ENCODE results near the gene SNORC. TPM values are rescaled to one million over a fixed set of nuclear protein-coding genes. Genes with fewer than 3 reads are reported as not detected.
"Not testable (repeated sequence)": the region's sequence is repeated elsewhere in the genome, so short reads cannot be mapped to it uniquely, and the experiment has no call there.

SNORC gene
- total RNA-seq, 2 experiments from 2014 or later = 0.13 to 1.4 TPM

GRCh38 chr2:232901736-232902578, 31.9 kb downstream of the SNORC start:
- Histone ChIP-seq H3K79me2 (ENCODE audit: insufficient read depth, low read depth, low read length) (no peaks in the 10 kb centered on the region), H3K36me3 (ENCODE audit: insufficient read depth, low read length) (no peaks in the 10 kb centered on the region), H3K4me2 (ENCODE audit: low read length) (no peak overlapping the region), H3K4me1 (ENCODE audit: insufficient read depth, low read length, poor library complexity, severe bottlenecking) (no peaks in the 10 kb centered on the region), H3K4me3 (ENCODE audit: low read depth, low read length, poor library complexity, severe bottlenecking) (no peak overlapping the region), H3K27ac (ENCODE audit: low read depth, low read length, poor library complexity, severe bottlenecking) (no peak overlapping the region), H4K20me1 (ENCODE audit: insufficient read depth, low read length) (no peaks in the 10 kb centered on the region), H2AFZ (ENCODE audit: low read length) (no peak overlapping the region), H3K9me2 (ENCODE audit: insufficient read depth, low read length) (no peaks in the 10 kb centered on the region), H3K9me3 (ENCODE audit: low read length) (no peaks in the 10 kb centered on the region)
- intact Hi-C loops (cut with micrococcal nuclease; ENCODE audit: unreplicated experiment) = no loop called here
- ChIA-PET POLR2A (interaction anchor here (0.5 kb wide), 1 partner anchor 227 kb away, joined by 4 read pairs; no protein-coding TSS in a partner anchor), CTCF (ENCODE audit: unreplicated experiment) (no interaction called here)
- no peak for DNase-seq (ENCODE audit: low spot score)
- no peak for TF ChIP-seq CTCF (conservative IDR thresholded peaks at IDR 0.05; ENCODE audit: low read length)
- no peak for TF ChIP-seq EZH2phosphoT487 (IDR thresholded peaks at IDR 0.05; ENCODE audit: borderline replicate concordance, low read depth, low read length)
- BruUV-seq (replicated peaks) = no TSS peak

DNA sequence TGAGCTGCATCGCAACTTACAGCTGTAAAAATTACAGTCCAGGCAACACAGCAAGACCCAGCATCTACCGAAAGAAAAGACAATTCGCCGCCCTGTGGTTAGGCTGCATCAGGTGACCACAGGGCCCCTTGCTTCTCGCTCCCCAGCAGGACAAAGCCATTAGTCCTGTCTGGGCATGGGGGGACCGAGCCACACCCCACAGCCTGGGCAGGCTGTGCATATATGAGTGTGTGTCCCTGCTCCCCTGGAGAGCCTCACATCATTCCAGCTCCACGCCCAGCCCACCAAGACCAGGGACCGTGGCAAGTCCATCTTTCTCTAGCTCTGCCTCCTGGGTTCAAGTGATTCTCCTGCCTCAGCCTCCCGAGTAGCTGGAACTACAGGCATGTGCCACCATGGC, 33.9 kb downstream of the SNORC start:
- BruUV-seq (replicated peaks) = no TSS peak
- Histone ChIP-seq H3K79me2 (ENCODE audit: insufficient read depth, low read depth, low read length) (no peaks in the 10 kb centered on the region), H4K20me1 (ENCODE audit: insufficient read depth, low read length) (no peaks in the 10 kb centered on the region), H2AFZ (ENCODE audit: low read length) (no peak overlapping the region), H3K27ac (ENCODE audit: low read depth, low read length, poor library complexity, severe bottlenecking) (no peak overlapping the region), H3K9me3 (ENCODE audit: low read length) (no peaks in the 10 kb centered on the region), H3K4me2 (ENCODE audit: low read length) (no peak overlapping the region), H3K36me3 (ENCODE audit: insufficient read depth, low read length) (no peaks in the 10 kb centered on the region), H3K4me1 (ENCODE audit: insufficient read depth, low read length, poor library complexity, severe bottlenecking) (no peaks in the 10 kb centered on the region), H3K4me3 (ENCODE audit: low read depth, low read length, poor library complexity, severe bottlenecking) (no peak overlapping the region), H3K9me2 (ENCODE audit: insufficient read depth, low read length) (no peaks in the 10 kb centered on the region)
- CTCF ChIA-PET (ENCODE audit: unreplicated experiment) = no interaction called here
- no peak for TF ChIP-seq EZH2phosphoT487 (IDR thresholded peaks at IDR 0.05; ENCODE audit: borderline replicate concordance, low read depth, low read length)
- no peak for TF ChIP-seq CTCF (conservative IDR thresholded peaks at IDR 0.05; ENCODE audit: low read length)
- DNase-seq (ENCODE audit: low spot score) = no peak
- POLR2A ChIA-PET = interaction anchor here (0.6 kb wide), 1 partner anchor 166 kb away, joined by 3 read pairs; no protein-coding TSS in a partner anchor
- intact Hi-C loops (cut with micrococcal nuclease; ENCODE audit: unreplicated experiment) = no loop called here

DNA sequence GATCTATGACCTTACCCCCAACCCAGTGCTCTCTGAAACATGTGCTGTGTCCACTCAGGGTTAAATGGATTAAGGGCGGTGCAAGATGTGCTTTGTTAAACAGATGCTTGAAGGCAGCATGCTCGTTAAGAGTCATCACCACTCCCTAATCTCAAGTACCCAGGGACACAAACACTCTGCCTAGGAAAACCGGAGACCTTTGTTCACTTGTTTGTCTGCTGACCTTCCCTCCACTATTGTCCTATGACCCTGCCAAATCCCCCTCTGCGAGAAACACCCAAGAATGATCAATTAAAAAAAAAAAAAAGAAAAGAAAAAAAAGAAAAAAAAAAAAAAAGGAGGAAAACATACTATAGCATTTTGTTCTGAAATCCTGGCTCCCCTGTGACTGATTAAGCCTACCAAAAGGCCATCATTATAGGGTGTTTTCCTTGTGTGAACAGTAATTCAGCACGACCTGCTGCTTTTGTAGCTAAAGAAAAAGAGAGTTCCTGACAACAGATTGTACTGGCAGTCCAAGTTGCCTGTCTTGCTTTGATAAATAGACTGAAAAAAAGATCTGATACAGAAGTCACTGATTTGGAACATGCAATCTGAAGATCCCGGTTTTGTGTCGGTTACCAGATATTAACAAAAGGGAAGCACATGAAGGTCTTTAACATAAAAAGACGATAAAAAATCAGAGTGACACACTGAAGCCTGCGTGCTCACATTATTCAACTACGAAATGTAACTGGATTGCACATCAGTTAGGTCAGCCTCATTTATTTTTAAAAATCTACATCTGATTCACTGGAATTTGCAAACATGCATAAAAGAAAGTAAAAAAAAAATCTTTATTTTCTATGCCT, 37.0 kb downstream of the SNORC start:
- DNase-seq (ENCODE audit: low spot score); H3K4me2 ChIP-seq (ENCODE audit: low read length); intact Hi-C loops (cut with micrococcal nuclease; ENCODE audit: unreplicated experiment); H3K4me1 ChIP-seq (ENCODE audit: insufficient read depth, low read length, poor library complexity, severe bottlenecking); BruUV-seq (replicated peaks); H3K9me2 ChIP-seq (ENCODE audit: insufficient read depth, low read length); POLR2A ChIA-PET; H2AFZ ChIP-seq (ENCODE audit: low read length); H3K27ac ChIP-seq (ENCODE audit: low read depth, low read length, poor library complexity, severe bottlenecking); H3K79me2 ChIP-seq (ENCODE audit: insufficient read depth, low read depth, low read length); CTCF ChIA-PET (ENCODE audit: unreplicated experiment); H3K36me3 ChIP-seq (ENCODE audit: insufficient read depth, low read length); H4K20me1 ChIP-seq (ENCODE audit: insufficient read depth, low read length); H3K9me3 ChIP-seq (ENCODE audit: low read length); H3K4me3 ChIP-seq (ENCODE audit: low read depth, low read length, poor library complexity, severe bottlenecking): not testable (repeated sequence)

DNA sequence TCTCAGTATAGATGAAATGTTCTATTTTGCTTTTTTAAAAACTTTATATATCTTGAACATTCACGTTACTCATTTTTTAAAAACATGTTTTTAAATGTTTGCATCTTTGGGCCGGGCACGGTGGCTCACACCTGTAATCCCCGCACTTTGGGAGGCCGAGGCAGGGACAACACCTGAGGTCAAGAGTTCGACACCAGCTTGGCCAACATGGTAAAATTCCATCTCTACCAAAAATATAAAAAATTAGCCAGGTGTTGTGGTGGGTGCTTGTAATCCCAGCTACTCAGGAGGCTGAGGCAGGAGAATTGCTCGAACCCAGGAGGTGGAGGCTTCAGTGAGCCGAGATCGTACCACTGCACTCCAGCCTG, 37.6 kb downstream of the SNORC start:
- POLR2A ChIA-PET = not testable (repeated sequence)

More for the DNA sequence above, 37.6 kb downstream of the SNORC start:
- H4K20me1 ChIP-seq (ENCODE audit: insufficient read depth, low read length); H3K79me2 ChIP-seq (ENCODE audit: insufficient read depth, low read depth, low read length); intact Hi-C loops (cut with micrococcal nuclease; ENCODE audit: unreplicated experiment); CTCF ChIA-PET (ENCODE audit: unreplicated experiment); H3K27ac ChIP-seq (ENCODE audit: low read depth, low read length, poor library complexity, severe bottlenecking); H3K4me2 ChIP-seq (ENCODE audit: low read length); H2AFZ ChIP-seq (ENCODE audit: low read length); H3K9me2 ChIP-seq (ENCODE audit: insufficient read depth, low read length); H3K4me3 ChIP-seq (ENCODE audit: low read depth, low read length, poor library complexity, severe bottlenecking); H3K36me3 ChIP-seq (ENCODE audit: insufficient read depth, low read length); H3K9me3 ChIP-seq (ENCODE audit: low read length); H3K4me1 ChIP-seq (ENCODE audit: insufficient read depth, low read length, poor library complexity, severe bottlenecking); BruUV-seq (replicated peaks); DNase-seq (ENCODE audit: low spot score): not testable (repeated sequence)

Measured in OCI-LY7 (cell line).